H1 (cell line): ENCODE measurements around the gene MLLT6. TPM values are rescaled to one million over a fixed set of nuclear protein-coding genes. Genes with fewer than 3 reads are reported as not detected.

Source experiments
- ASH2L ChIP-seq: fragments of 200-600, 300-600 bp; sonication (generic); IDR thresholded peaks from one replicate; pipeline ENCODE4 v1.7.1; 2017; ENCODE audit warnings: low read length
- ATF2 ChIP-seq: IDR thresholded peaks from 2 replicates; pipeline ENCODE4 v1.6.1; 2012; ENCODE audit warnings: low read length, inconsistent platforms
- CHD2 ChIP-seq: IDR thresholded peaks from 2 replicates; pipeline ENCODE4 v1.6.1; 2012; ENCODE audit warnings: low read length, improper control_type of control experiment
- CHD7 ChIP-seq: fragments of 300-600 bp; sonication (generic); IDR thresholded peaks from 2 replicates; pipeline ENCODE4 v1.7.1; 2012; ENCODE audit warnings: low read length, moderate library complexity, mild to moderate bottlenecking, inconsistent platforms; ENCODE audit not compliant: insufficient replicate concordance
- PHF8 ChIP-seq: fragments of 200-600 bp; sonication (generic); conservative IDR thresholded peaks from 2 replicates; pipeline ENCODE4 v1.7.1; 2012; ENCODE audit warnings: low read depth, mild to moderate bottlenecking, inconsistent platforms, low read length, moderate library complexity
- RBBP5 ChIP-seq: IDR thresholded peaks from 2 replicates; pipeline ENCODE4 v1.7.1; 2012; ENCODE audit warnings: low read depth, mild to moderate bottlenecking, inconsistent platforms, low read length, moderate library complexity, borderline replicate concordance
- SUZ12 ChIP-seq: fragments of 200-600 bp; sonication (generic); IDR thresholded peaks from 2 replicates; pipeline ENCODE4 v1.6.1; 2012; ENCODE audit warnings: mild to moderate bottlenecking, inconsistent platforms, low read length, moderate library complexity, mixed read lengths
- TAF7 ChIP-seq: optimal IDR thresholded peaks from 2 replicates; pipeline ENCODE3; 2011; ENCODE audit warnings: low read depth, mild to moderate bottlenecking, inconsistent platforms, low read length, moderate library complexity, borderline replicate concordance
- TCF12 ChIP-seq: IDR thresholded peaks from 2 replicates; pipeline ENCODE4 v1.6.1; 2011; ENCODE audit warnings: low read depth, mild to moderate bottlenecking, low read length
- polyA plus RNA-seq, 7 experiments: library from polyadenylated mRNA; depleted of rRNA in 3 of 7; stranded (reverse) in 5 of 7; unstranded in 2 of 7; fragments of >200 nt in 5 of 7; fragments of 200-250 nt in 2 of 7; gene quantifications; 1 replicate in 5 of 7; 2 replicates in 1 of 7; 4 replicates in 1 of 7; pipeline versions ENCODE4 v1.2.1 to v1.2.3, GENCODE V29; 2011 to 2013; ENCODE audit warnings: missing spikeins in 2 of 7, mixed read lengths in 2 of 7
- total RNA-seq: library from RNA; stranded (reverse); fragmentation: NEBNext Ultra II Directional; extraction: Animal tissue kit (Norgen Biotek cat#: 25700); gene quantifications from 2 replicates; pipeline ENCODE4 v1.2.1, GENCODE V29; 2021

MLLT6 gene
- total and polyA plus RNA-seq, 2 of the 8 experiments (the other 6 are each of a cell fraction or from before 2014, with no cell fraction given) = 6.5 to 8.0 TPM

- TF ChIP-seq CHD7 (no peak), CHD2 (no peak), RBBP5 (peak; percentile 32), PHF8 (peak; percentile 37; the same call in 1 of the 2 replicates), SUZ12 (no peak), ASH2L (peak; percentile 62), TAF7 (no peak), ATF2 (no peak), TCF12 (no peak)
These were observed 42.5 kb downstream of the MLLT6 start (continued) for GRCh38 chr17:38747463-38748148.
